ENCODE measurements around the gene YY1. TPM values are rescaled to one million over a fixed set of nuclear protein-coding genes. Genes with fewer than 3 reads are reported as not detected.

The YY1 gene
- 10 to 100 TPM; 31.3 to 36.3 TPM for total RNA-seq

DNA sequence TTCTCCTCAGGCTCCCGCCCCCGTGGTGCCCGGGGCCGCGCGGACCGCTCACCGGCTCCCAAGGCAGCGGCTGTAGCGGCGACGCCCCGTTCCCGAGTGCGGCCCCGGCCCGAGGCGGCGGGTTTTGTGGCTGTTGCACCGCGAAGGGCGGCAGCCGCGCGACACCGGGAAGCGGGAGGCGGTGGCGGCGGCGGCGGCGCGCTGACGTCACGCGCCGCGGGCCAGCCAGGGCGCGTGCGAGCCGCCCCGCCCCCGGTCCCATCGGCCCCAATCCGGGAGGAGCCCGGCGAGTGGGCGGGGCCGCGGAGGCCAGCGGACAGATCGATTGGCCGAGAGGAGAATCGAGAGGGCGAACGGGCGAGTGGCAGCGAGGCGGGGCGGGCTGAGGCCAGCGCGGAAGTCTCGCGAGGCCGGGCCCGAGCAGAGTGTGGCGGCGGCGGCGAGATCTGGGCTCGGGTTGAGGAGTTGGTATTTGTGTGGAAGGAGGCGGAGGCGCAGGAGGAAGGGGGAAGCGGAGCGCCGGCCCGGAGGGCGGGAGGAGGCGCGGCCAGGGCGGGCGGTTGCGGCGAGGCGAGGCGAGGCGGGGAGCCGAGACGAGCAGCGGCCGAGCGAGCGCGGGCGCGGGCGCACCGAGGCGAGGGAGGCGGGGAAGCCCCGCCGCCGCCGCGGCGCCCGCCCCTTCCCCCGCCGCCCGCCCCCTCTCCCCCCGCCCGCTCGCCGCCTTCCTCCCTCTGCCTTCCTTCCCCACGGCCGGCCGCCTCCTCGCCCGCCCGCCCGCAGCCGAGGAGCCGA is at the start of gene YY1:
TSS of gene YY1 (plus strand) at position 726 of the 792 bp plus-strand sequence. CDS start 101 bp downstream, outside the sequence.
- TF ChIP-seq, protein P1, sequence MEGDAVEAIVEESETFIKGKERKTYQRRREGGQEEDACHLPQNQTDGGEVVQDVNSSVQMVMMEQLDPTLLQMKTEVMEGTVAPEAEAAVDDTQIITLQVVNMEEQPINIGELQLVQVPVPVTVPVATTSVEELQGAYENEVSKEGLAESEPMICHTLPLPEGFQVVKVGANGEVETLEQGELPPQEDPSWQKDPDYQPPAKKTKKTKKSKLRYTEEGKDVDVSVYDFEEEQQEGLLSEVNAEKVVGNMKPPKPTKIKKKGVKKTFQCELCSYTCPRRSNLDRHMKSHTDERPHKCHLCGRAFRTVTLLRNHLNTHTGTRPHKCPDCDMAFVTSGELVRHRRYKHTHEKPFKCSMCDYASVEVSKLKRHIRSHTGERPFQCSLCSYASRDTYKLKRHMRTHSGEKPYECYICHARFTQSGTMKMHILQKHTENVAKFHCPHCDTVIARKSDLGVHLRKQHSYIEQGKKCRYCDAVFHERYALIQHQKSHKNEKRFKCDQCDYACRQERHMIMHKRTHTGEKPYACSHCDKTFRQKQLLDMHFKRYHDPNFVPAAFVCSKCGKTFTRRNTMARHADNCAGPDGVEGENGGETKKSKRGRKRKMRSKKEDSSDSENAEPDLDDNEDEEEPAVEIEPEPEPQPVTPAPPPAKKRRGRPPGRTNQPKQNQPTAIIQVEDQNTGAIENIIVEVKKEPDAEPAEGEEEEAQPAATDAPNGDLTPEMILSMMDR (IDR thresholded peaks at IDR 0.05): no peak
- Histone ChIP-seq H3K27ac (peak within 1 kb of the TSS; percentile 96 to 98), H3K27me3 (no peaks in the 10 kb centered on the region), H3K9me3 (no peaks in the 10 kb centered on the region), H3K4me1 (peaks cover 0 to 46% of the 10 kb centered on the region in 2 donors), H3K36me3 (no peaks in the 10 kb centered on the region), H3K4me3 (peak within 1 kb of the TSS; percentile 91 to 99)
- DNase-seq (ENCODE audit: low spot score): peak; percentile 99

DNA sequence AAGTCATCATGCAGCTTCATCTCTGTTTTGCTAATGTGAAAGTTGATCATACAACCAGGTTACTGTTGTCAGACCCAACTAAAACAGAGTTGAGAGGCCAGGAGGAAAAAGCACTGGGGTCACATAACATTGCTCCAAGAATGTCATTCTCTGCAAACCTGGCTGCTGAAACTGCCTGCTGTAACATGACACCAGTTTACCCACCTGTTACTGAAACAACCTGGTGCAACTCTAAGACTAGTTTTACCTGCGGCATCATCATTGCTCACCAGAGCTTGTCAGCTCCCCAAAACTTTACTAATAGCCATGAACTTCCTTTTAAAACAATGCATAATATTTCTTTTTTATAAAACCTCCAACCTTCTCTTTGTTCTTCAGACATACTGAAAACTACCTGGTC is 48.8 kb upstream of the YY1 start:
- H3K36me3 ChIP-seq: no peaks in the 10 kb centered on the region
- H3K27ac ChIP-seq: no peak overlapping the region
- no peaks in the 10 kb centered on the region for H3K9me3 ChIP-seq
- no peak for DNase-seq (ENCODE audit: low spot score)
- H3K27me3 ChIP-seq: no peaks in the 10 kb centered on the region
- TF ChIP-seq, protein P1 (IDR thresholded peaks at IDR 0.05): no peak
- peaks cover 0 to 18% of the 10 kb centered on the region in 2 donors for H3K4me1 ChIP-seq
- H3K4me3 ChIP-seq: no peak overlapping the region

DNA sequence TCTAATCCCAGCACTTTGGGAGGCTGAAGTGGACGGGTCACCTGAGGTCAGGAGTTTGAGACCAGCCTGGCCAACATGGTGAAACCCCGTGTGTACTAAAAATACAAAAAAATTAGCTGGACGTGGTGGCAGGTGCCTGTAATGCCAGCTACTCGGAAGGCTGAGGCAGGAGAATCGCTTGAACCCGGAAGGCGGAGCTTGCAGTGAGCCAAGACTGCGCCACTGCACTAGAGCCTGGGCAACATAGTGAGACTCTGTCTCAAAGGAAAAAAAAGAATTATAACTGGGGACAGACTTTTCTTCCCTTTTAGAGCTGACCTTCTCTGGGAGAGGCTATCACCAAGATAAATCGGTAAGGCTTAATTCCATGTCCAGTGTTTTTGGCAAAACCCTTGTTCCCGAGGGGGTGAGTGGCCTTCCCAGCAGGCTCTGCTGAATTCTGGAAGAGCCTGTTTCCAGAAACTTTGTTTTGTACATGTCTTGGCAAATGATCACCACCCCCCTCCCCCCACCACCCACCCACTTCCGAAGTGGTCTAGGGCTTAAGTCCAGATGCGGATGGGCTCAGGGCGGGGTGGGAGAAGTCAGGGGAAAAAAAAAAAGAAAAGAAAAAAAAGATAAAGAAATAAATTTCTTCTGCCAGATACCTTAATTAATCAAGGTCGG is 47.2 kb upstream of the YY1 start:
- Histone ChIP-seq H3K4me1 (peaks cover 0 to 18% of the 10 kb centered on the region in 2 donors), H3K27ac (peak overlapping the region; percentile 89 to 90), H3K9me3 (no peaks in the 10 kb centered on the region), H3K4me3 (peak overlapping the region in 1 of 2 donors; percentile 57), H3K27me3 (no peaks in the 10 kb centered on the region), H3K36me3 (no peaks in the 10 kb centered on the region)
- TF ChIP-seq, protein P1 (IDR thresholded peaks at IDR 0.05): no peak
- no peak for DNase-seq (ENCODE audit: low spot score)

DNA sequence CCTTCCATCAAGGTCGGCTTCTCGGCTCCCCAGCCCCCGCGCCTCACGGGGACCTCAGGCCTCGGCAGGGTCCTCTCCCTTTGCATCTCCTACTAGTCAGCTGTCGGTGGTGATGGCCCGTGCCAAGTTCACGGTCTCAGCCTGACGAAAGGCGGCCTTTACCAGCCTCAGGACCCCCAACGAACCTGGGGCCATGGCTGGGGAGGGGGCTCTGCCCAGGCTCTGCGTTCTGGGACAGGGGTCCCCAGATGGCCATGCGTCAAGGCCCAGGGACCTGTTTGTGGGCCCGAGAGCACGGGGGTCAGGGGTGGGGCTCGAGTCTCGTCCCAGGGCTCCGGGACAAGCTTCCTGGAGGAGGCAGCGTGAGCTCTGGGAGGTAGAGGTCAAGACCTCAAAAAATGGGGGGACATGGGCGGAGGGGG is 46.7 kb upstream of the YY1 start:
- no peak for DNase-seq (ENCODE audit: low spot score)

DNA sequence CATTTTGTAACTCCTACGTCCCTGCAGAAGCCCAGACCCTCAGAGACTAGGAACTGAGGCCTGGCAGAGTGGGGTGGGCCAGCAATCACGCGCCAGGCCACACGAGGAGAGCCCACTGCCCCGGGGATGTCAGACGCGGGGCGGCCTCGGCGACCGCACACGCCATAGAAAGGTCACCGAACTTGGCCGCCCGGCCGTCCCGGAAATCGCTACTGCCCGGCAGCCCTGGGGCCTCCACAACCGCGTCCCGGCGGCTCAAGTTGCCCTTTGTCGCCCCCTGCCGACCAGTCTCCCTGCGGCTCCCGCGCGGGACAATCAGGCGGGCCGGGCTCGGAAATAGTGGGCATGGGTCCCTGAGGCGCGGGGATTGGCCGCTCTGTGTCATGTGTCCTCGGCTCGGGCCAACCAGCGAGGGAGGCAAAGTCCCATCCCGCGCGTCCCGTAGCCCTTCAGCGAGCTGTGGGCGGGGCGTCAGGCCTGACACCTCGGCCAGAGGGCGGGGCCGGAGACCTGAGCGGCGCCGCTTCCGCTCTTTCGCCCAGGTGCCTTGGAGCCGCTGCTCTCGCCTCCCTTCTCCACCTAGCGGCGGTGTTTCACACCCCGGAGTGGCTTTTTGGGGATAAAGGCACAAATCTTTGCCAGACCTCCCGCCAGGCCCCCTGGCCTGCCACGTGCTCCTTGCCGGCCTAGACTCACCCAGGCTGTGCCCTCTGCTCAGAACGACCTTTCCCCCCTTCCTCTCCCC is 46.1 kb upstream of the YY1 start:
- Histone ChIP-seq H3K4me3 (peak overlapping the region; percentile 36 to 57), H3K36me3 (no peaks in the 10 kb centered on the region), H3K4me1 (peaks cover 0 to 18% of the 10 kb centered on the region in 2 donors), H3K9me3 (no peaks in the 10 kb centered on the region), H3K27me3 (no peaks in the 10 kb centered on the region), H3K27ac (peak overlapping the region; percentile 89 to 90)
- TF ChIP-seq, protein P1 (IDR thresholded peaks at IDR 0.05): peak; percentile 75 to 95
- DNase-seq (ENCODE audit: low spot score): peak; percentile 99

More for the DNA sequence above, 46.7 kb upstream of the YY1 start:
- H3K36me3 ChIP-seq: no peaks in the 10 kb centered on the region
- H3K9me3 ChIP-seq: no peaks in the 10 kb centered on the region
- peak overlapping the region; percentile 89 to 90 for H3K27ac ChIP-seq
- peak overlapping the region; percentile 32 to 57 for H3K4me3 ChIP-seq
- H3K27me3 ChIP-seq: no peaks in the 10 kb centered on the region
- TF ChIP-seq, protein P1 (IDR thresholded peaks at IDR 0.05): no peak
- peaks cover 0 to 18% of the 10 kb centered on the region in 2 donors for H3K4me1 ChIP-seq

Data from right atrium auricular region (tissue), 2 donors.